Aorta (tissue), 5 donors: ENCODE measurements around the gene JAG2. TPM values are rescaled to one million over a fixed set of nuclear protein-coding genes. Genes with fewer than 3 reads are reported as not detected.

Source experiments
- ATAC-seq: fragments of 200-7000 bp; cut with Tn5 transposase; one replicate; pipeline ENCODE4 v1.9.1; 2022; ENCODE audit warnings: moderate library complexity; ENCODE audit not compliant: low FRiP score
- DNase-seq, 2 donors: peaks; one replicate each; pipeline ENCODE4 v3.0.0-alpha.2; 2020
- H3K27ac ChIP-seq, 2 donors: one replicate each; pipeline ENCODE4 v1.5.1; 2013; ENCODE audit warnings: low read length in 2 of 2, mild to moderate bottlenecking in 2 of 2, moderate library complexity in 2 of 2, control low read depth in 1 of 2, inconsistent platforms in 1 of 2, low read depth in 1 of 2
- H3K27me3 ChIP-seq, 2 donors: one replicate each; pipeline ENCODE4 v1.6.1; 2013; ENCODE audit warnings: control low read depth in 1 of 2, low read length in 1 of 2, mild to moderate bottlenecking in 1 of 2, moderate library complexity in 1 of 2; ENCODE audit not compliant: insufficient read depth in 2 of 2, control insufficient read depth in 1 of 2
- H3K36me3 ChIP-seq, 2 donors: one replicate each; pipeline ENCODE4 v1.6.1; 2013; ENCODE audit warnings: control low read depth in 1 of 2, low read length in 1 of 2, mild to moderate bottlenecking in 1 of 2; ENCODE audit not compliant: insufficient read depth in 2 of 2, control insufficient read depth in 1 of 2
- H3K4me1 ChIP-seq, 2 donors: one replicate each; pipeline ENCODE4 v1.6.1; 2013; ENCODE audit warnings: low read length in 2 of 2, control low read depth in 1 of 2, mild to moderate bottlenecking in 1 of 2, moderate library complexity in 1 of 2; ENCODE audit not compliant: insufficient read depth in 2 of 2, control insufficient read depth in 1 of 2
- H3K4me3 ChIP-seq, 2 donors: one replicate each; pipeline ENCODE4 v1.5.1; 2013; ENCODE audit warnings: low read length in 2 of 2, control low read depth in 1 of 2, mild to moderate bottlenecking in 1 of 2
- H3K9me3 ChIP-seq: one replicate; pipeline ENCODE4 v1.6.1; 2013; ENCODE audit warnings: mild to moderate bottlenecking, low read length; ENCODE audit not compliant: control insufficient read depth
- WGBS, 2 donors: extraction: QIAGEN DNeasy Blood & Tissue Kit; methylation state at CpG; one replicate each; pipeline ENCODE4 v1.1.7; 2013; 5-methylcytosine and 5-hydroxymethylcytosine counted together
- intact Hi-C, 2 donors: fragments of 100-400 bp; cut with DNase I; formaldehyde crosslinking; loops; one replicate each; pipeline versions ENCODE4 v1.14.2 to v1.15.0; 2022
- polyA plus RNA-seq, 2 donors: library from polyadenylated mRNA; stranded (reverse); fragments of 200-250 nt; gene quantifications; one replicate each; pipeline ENCODE4 v1.2.3, GENCODE V29; 2013
- total RNA-seq, 2 donors: library from RNA; stranded (reverse); fragmentation: NEBNext Ultra II Directional; extraction: Animal tissue kit (Norgen Biotek cat#: 25700); gene quantifications; one replicate each; pipeline ENCODE4 v1.2.1, GENCODE V29; 2021
- donor health status: healthy with polysubstance abuse.
- donor health status: Bipolar disorder and iron deficiency.
- donor health status: DM: no; HTN: no; CAD: no.
- donor health status: DM: no; HTN: no; CAD: no.
- donor health status: DM: yes; HTN: yes; CAD: no.

Gene JAG2
- total and polyA plus RNA-seq, 4 donors: 0.13 to 32.1 (median 8.1) TPM

DNA sequence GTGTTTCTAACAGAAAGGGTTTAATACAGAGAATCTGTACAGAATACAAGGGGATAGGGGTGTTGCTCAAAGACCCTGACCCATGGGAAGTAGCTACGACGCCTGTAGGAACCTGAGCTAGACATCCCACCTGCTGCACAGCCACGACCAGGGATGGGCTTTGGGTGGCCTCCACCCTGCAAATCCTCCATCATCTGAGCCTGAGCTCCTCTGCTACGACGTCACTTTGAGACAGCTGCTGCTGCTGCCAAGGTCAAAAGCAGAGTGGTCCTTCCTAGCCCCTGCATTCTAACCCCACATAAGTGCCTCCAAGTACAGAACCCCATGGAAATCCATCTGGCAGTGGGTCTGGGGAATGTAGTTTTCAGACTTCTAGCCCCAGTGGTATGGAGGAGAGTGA lies 43.8 kb downstream of the JAG2 start:
- H3K4me1 ChIP-seq: no peaks in the 10 kb centered on the region
- H3K36me3 ChIP-seq: no peaks in the 10 kb centered on the region
- ATAC-seq: no peak
- H3K4me3 ChIP-seq: no peak overlapping the region
- H3K9me3 ChIP-seq: peaks cover 13% of the 10 kb centered on the region
- WGBS, 2 donors: 59 to 71% methylated on average over 5 of the region's 5 CpGs
- intact Hi-C loops: no loop called here
- no peak overlapping the region for H3K27ac ChIP-seq
- H3K27me3 ChIP-seq: no peaks in the 10 kb centered on the region
- peak in 1 of 2 donors; percentile 14 for DNase-seq

DNA sequence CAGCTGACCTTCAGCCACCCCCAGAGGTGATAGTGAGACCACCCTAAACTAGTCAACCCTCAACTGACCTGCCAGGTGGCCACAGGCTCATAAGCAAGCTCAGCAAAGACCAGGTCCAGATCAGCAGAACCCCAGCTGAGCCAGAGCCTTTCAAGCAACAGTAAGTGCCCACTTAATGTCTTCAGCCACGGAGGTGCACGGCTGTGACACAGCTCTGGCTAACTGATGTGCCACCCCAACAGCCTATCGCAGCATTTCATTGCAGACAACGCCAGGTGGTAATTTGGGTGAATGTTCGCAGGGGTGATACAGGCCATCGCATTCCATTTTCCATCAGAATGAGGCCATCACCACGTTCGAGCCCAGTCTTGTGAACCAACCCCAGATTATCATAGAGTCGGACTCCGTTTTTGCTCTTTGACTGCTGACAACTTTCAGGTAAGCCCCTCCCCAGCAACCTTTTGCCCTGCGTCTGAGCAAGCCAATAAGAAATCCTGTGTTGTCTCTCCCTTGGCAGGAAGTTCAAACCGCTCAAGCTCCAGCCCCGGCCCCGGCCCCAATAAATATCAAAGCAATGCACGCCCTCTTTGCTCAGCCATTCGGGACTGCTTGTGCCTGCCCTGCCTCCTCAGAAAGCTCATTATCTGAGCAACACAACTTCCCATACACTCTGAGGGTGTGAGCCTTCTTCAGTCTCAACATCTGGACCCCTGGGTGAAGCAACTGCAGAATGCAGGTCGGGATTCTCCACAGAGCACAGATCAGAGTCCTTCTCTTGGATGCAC lies 44.4 kb downstream of the JAG2 start:
- peak in 1 of 2 donors; percentile 27 for DNase-seq
- ATAC-seq: no peak
- Histone ChIP-seq H3K4me1 (no peaks in the 10 kb centered on the region), H3K9me3 (peaks cover 13% of the 10 kb centered on the region), H3K27me3 (no peaks in the 10 kb centered on the region), H3K27ac (no peak overlapping the region), H3K4me3 (no peak overlapping the region), H3K36me3 (no peaks in the 10 kb centered on the region)
- intact Hi-C loops: no loop called here
- WGBS, 2 donors: 69 to 70% methylated on average over 17 of the region's 17 CpGs

DNA sequence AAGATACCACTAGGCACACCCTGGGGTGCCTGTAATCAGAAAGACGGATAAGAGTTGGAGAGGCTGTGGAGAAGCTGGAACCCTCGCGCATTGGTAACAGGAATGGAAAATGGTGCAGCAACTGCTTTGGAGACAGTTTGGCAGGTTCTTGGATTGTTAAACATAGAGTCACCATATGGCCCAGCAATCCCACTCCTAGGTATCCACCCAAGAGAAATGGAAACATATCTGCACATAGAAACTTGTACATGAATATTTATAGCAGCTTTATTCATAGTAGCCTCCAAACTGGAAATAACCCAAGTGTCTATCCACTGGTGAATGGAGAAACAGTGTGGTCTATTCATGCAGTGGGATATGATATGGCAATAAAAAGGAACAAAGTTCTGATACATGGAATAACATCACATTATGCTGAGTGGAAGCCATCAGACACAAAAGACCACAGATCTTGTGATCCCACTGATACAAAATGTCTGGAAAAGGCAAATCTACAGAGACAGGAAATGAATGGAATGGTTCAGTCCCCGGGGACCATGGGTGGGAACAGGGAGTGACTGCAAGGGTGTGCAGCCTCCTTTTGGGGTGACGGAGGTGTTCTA lies 45.4 kb downstream of the JAG2 start:
- Histone ChIP-seq H3K4me1 (no peaks in the 10 kb centered on the region), H3K36me3 (no peaks in the 10 kb centered on the region), H3K9me3 (peaks cover 13% of the 10 kb centered on the region), H3K4me3 (no peak overlapping the region), H3K27me3 (no peaks in the 10 kb centered on the region), H3K27ac (no peak overlapping the region)
- ATAC-seq: no peak
- intact Hi-C loops: no loop called here
- WGBS, 2 donors: 82 to 85% methylated on average over 5 of the region's 5 CpGs
- DNase-seq: no peak

DNA sequence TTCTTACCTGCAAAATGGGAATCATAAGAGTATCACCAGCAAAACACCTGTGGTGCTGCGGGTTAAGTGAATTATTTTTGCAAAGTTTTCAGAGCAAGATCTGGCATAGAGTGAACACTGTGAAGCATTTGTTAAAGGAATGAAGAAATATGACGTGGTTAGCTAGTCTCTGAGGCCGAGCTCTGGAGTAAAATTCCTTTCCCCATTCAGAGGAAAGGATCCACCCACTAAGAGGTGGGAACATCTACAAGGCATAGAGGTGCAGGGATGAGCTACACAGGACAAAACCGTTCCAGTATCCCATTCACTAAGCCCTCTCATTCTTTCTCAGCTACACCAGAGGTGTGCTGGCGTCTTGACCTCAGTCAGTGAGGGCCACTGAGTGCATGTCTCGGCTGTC lies 48.5 kb downstream of the JAG2 start:
- DNase-seq: peak in 1 of 2 donors; percentile 15
- Histone ChIP-seq H3K27me3 (no peaks in the 10 kb centered on the region), H3K27ac (no peak overlapping the region), H3K9me3 (peaks cover 13% of the 10 kb centered on the region), H3K4me1 (no peaks in the 10 kb centered on the region), H3K4me3 (no peak overlapping the region), H3K36me3 (no peaks in the 10 kb centered on the region)
- intact Hi-C loops: no loop called here
- WGBS, 2 donors: 72% methylated on average over 6 of the region's 6 CpGs
- no peak for ATAC-seq

DNA sequence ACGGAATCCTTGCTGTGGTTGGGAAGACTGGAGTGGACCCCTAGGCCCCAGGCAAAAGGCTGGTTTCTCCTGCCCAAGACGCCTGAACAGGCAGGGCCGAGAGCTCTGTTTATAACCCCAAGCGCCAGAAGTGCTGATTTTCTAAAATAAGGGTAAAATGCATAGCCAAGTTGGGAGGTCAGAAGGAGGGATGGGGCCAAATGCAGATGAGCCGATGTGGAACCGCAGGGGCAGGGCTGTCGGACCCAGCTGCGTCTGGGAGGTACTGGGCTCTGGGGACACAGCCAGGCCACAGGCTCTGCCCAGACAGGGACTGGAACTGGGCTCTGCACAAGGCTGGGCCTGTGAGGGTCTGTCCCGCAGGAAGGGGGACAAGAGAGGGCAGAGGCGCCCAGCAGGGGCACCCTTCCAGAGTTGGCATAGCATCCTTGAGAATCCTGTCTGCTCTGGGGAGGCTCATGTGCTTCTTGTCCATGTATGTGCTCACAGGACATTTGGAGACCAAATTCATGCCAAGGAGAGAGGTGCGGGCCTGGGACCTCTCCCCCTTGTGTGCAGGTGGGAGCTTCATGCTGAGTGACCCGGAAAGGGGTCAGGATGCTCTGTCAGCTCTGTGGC lies 49.1 kb downstream of the JAG2 start:
- Histone ChIP-seq H3K27ac (no peak overlapping the region), H3K9me3 (peaks cover 13% of the 10 kb centered on the region), H3K4me1 (no peaks in the 10 kb centered on the region), H3K36me3 (no peaks in the 10 kb centered on the region), H3K4me3 (no peak overlapping the region), H3K27me3 (no peaks in the 10 kb centered on the region)
- DNase-seq (peak in 1 of 2 donors; percentile 40), ATAC-seq (no peak)
- WGBS, 2 donors: 85 to 86% methylated on average over 12 of the region's 12 CpGs
- intact Hi-C loops: no loop called here

DNA sequence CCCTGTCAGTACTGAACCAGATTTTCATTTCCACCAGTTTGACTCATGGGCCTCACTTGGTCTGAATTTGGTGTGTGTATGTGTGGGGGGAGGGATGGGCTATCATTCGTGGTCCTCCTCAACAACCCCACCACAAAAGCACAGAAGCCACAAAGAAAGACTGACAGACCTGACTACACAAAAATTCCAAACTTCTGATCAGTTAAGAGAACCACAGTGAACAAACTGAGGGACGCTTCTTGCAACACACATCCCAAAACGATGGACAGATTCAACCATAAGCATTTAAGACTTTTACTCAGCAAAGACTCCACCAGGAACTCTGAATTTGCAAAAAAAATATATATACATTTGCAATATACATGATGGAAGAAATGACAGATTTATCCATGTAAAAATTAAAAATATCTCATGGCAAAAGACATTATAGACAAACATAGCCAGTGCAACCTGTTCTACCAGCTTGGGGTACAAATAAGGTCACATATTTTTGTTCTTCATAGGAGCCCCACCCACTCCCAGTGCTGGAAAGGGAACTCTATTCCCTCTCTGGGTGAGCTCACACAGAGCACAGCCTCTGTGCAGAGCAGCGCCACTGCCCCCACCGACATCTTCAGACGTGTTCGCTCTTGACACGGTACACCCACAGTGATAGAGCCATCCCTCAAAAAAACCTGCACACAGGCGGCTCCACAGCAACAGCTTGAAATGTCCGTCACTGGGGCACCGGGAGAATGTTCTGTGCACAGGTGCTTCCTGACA lies 49.7 kb downstream of the JAG2 start:
- DNase-seq: peak in 1 of 2 donors; percentile 43
- H3K4me1 ChIP-seq: no peaks in the 10 kb centered on the region
- H3K9me3 ChIP-seq: peaks cover 13% of the 10 kb centered on the region
- H3K4me3 ChIP-seq: no peak overlapping the region
- WGBS, 2 donors: 79 to 81% methylated on average over 11 of the region's 11 CpGs
- H3K27ac ChIP-seq: no peak overlapping the region
- intact Hi-C loops: no loop called here
- H3K36me3 ChIP-seq: no peaks in the 10 kb centered on the region
- no peak for ATAC-seq
- no peaks in the 10 kb centered on the region for H3K27me3 ChIP-seq

DNA sequence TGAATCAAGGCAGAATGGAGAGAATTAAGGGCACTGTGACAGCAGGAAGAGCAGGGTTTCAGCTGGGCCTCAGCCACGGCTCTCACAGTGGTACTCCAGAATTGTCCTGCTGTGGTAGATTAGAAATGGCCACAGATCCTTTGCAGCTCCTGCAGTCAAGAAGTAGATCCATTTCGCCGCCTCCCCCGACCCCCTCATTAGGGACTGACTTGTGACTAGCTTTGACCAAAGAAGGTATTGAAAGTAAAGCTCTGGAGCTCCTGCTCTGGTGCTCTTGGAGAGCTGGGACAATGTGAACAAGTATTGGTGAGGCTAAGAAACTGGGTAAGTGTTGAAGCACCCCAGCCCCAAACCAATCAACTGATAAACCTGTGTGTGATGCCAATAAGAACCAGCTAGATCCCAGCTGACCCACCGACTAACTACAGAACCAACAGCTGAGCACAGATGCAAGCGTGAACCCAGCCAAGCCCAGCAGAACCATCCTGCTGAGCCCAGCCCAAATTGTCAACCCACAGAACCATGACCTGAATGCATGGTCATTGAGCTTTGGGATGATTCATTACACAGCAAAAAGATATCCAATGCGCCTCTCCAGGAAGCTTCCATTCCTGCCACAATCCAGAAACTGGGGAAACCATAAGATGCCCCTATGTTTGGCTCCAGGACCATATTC lies 50.7 kb downstream of the JAG2 start:
- Histone ChIP-seq H3K36me3 (no peaks in the 10 kb centered on the region), H3K4me1 (no peaks in the 10 kb centered on the region), H3K9me3 (peaks cover 13% of the 10 kb centered on the region), H3K27me3 (no peaks in the 10 kb centered on the region), H3K27ac (no peak overlapping the region), H3K4me3 (no peak overlapping the region)
- 90 to 93% methylated on average over 7 of the region's 7 CpGs for WGBS, 2 donors
- ATAC-seq: no peak
- DNase-seq: peak in 1 of 2 donors; percentile 30
- intact Hi-C loops: no loop called here

DNA sequence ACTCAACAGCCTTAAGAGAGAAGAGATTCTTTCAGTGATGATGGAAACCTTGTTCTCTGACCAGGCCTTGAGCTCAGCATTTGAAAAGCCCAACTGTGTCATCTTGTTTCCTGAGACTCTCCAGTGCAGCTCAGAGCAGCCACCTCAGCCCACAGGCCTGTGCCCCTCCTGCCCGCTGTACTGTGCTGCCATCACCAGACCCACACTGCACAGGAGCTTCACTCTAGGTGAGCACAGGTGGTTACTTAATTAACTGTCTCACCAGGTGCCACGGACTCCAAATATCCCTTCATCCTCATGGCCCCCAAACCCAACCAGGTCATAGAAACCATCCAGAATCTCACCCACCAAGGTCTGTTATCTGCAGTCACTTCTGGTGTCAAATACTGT lies 51.3 kb downstream of the JAG2 start:
- Histone ChIP-seq H3K36me3 (no peaks in the 10 kb centered on the region), H3K4me1 (no peaks in the 10 kb centered on the region), H3K27me3 (no peaks in the 10 kb centered on the region), H3K27ac (no peak overlapping the region), H3K4me3 (no peak overlapping the region), H3K9me3 (peaks cover 12% of the 10 kb centered on the region)
- ATAC-seq: no peak
- intact Hi-C loops: no loop called here
- 88 to 91% methylated on average over 2 of the region's 2 CpGs for WGBS, 2 donors
- no peak for DNase-seq
